Measurements from ENCODE around the gene CFB. TPM values are rescaled to one million over a fixed set of nuclear protein-coding genes. Genes with fewer than 3 reads are reported as not detected.

Gene CFB
- total and polyA plus RNA-seq, 9 of the 15 experiments (the other 6 are each of a cell fraction or from before 2014, with no cell fraction given) = 0.08 to 0.91 (median 0.22) TPM; not detected in 4

DNA sequence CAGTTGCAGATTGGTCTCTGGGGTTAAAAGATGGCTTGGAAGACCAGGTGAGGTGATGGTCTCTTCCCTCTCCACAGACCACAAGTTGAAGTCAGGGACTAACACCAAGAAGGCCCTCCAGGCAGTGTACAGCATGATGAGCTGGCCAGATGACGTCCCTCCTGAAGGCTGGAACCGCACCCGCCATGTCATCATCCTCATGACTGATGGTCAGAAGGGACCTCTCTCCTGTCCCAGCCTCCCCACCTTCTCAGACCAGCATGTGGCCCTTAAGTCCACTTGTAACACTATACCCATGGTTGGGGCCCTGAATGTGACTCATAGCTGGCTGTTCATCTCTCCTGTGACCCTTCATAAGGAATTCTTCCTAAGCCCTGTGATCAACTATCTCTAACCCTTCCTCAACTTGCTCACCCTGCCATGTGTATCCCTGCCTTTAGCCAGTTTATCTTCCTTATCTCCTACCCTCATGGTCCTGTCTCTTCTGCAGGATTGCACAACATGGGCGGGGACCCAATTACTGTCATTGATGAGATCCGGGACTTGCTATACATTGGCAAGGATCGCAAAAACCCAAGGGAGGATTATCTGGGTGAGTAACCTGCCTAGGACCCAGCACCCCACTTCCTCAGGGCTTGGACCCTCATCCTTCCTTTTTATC lies 3.0 kb downstream of the CFB start (continued):
- TF ChIP-seq CEBPG (CRISPR knock-in tag; IDR thresholded peaks at IDR 0.05) = peak; percentile 94
- TF ChIP-seq CEBPG (tag; conservative IDR thresholded peaks at IDR 0.05 in 1 of 2, IDR thresholded peaks at IDR 0.05 in 1 of 2) = peak; percentile 94 to 98
- no peak for TF ChIP-seq SRF (CRISPR knock-in tag; IDR thresholded peaks at IDR 0.05)
- peak; percentile 91 for TF ChIP-seq DPF2 (IDR thresholded peaks at IDR 0.05)
- TF ChIP-seq PTTG1 (tag; IDR thresholded peaks at IDR 0.05; ENCODE audit: low read depth) = no peak
- TF ChIP-seq, protein P1, sequence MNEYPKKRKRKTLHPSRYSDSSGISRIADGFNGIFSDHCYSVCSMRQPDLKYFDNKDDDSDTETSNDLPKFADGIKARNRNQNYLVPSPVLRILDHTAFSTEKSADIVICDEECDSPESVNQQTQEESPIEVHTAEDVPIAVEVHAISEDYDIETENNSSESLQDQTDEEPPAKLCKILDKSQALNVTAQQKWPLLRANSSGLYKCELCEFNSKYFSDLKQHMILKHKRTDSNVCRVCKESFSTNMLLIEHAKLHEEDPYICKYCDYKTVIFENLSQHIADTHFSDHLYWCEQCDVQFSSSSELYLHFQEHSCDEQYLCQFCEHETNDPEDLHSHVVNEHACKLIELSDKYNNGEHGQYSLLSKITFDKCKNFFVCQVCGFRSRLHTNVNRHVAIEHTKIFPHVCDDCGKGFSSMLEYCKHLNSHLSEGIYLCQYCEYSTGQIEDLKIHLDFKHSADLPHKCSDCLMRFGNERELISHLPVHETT (CRISPR knock-in tag; conservative IDR thresholded peaks at IDR 0.05 in 1 of 2, IDR thresholded peaks at IDR 0.05 in 1 of 2) = 0 out of 4 replicates have a peak, but pooled peaks of 1 of the 2 experiments have one; percentile 23
- no peak for TF ChIP-seq ZNF324 (CRISPR knock-in tag; IDR thresholded peaks at IDR 0.05)
- TF ChIP-seq HIVEP1 (CRISPR knock-in tag; IDR thresholded peaks at IDR 0.05) = no peak
- TF ChIP-seq, protein P2, sequence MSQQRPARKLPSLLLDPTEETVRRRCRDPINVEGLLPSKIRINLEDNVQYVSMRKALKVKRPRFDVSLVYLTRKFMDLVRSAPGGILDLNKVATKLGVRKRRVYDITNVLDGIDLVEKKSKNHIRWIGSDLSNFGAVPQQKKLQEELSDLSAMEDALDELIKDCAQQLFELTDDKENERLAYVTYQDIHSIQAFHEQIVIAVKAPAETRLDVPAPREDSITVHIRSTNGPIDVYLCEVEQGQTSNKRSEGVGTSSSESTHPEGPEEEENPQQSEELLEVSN (IDR thresholded peaks at IDR 0.05; ENCODE audit: borderline replicate concordance in 1 of 2, extremely low read depth in 1 of 2, insufficient read depth in 1 of 2, insufficient read length in 1 of 2, low read depth in 1 of 2, low read length in 1 of 2, poor library complexity in 1 of 2, severe bottlenecking in 1 of 2) = peak; percentile 29 to 59
- TF ChIP-seq ZFPM2 (CRISPR knock-in tag; IDR thresholded peaks at IDR 0.05) = no peak
- no peak for TF ChIP-seq ATF1 (CRISPR knock-in tag; IDR thresholded peaks at IDR 0.05)
- peak; percentile 86 for TF ChIP-seq ATF1 (tag; IDR thresholded peaks at IDR 0.05)
- TF ChIP-seq, protein P3, sequence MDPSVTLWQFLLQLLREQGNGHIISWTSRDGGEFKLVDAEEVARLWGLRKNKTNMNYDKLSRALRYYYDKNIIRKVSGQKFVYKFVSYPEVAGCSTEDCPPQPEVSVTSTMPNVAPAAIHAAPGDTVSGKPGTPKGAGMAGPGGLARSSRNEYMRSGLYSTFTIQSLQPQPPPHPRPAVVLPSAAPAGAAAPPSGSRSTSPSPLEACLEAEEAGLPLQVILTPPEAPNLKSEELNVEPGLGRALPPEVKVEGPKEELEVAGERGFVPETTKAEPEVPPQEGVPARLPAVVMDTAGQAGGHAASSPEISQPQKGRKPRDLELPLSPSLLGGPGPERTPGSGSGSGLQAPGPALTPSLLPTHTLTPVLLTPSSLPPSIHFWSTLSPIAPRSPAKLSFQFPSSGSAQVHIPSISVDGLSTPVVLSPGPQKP (CRISPR knock-in tag; IDR thresholded peaks at IDR 0.05) = no peak
- no peak for TF ChIP-seq NCOR1 (IDR thresholded peaks at IDR 0.05)
- TF ChIP-seq U2AF2 (optimal IDR thresholded peaks at IDR 0.05; ENCODE audit: low read depth, low read length) = no peak
- peak; percentile 57; the same call in 1 of the 2 replicates for TF ChIP-seq GATA2 (CRISPR knock-in tag; IDR thresholded peaks at IDR 0.05)
- TF ChIP-seq PPARD (CRISPR knock-in tag; IDR thresholded peaks at IDR 0.05) = no peak
- no peak for TF ChIP-seq NEUROD1 (IDR thresholded peaks at IDR 0.05; ENCODE audit: borderline replicate concordance, low read depth, low read length, partially characterized antibody)
- TF ChIP-seq SIRT6 (IDR thresholded peaks at IDR 0.05; ENCODE audit: low read depth, low read length) = no peak
- no peak for TF ChIP-seq RBM14 (IDR thresholded peaks at IDR 0.05; ENCODE audit: borderline replicate concordance, insufficient read depth, low read depth, low read length)
- peak; percentile 75 for TF ChIP-seq GABPB1 (CRISPR knock-in tag; IDR thresholded peaks at IDR 0.05)
- no peak for TF ChIP-seq EZH2 (IDR thresholded peaks at IDR 0.05; ENCODE audit: borderline replicate concordance, low read depth, low read length)
- no peak for TF ChIP-seq CBX8 (IDR thresholded peaks at IDR 0.05; ENCODE audit: borderline replicate concordance, extremely low read depth, low read depth, low read length, poor library complexity, severe bottlenecking)
- no peak for TF ChIP-seq RFX7 (CRISPR knock-in tag; IDR thresholded peaks at IDR 0.05)
- no peak for TF ChIP-seq ZNF561 (CRISPR knock-in tag; conservative IDR thresholded peaks at IDR 0.05)
